DMS79 (cell line): ENCODE measurements around the gene OCA2.

ENCODE experiments used
- DNase-seq: peaks from one replicate; lab custom pipeline; 2025; lab: John Stamatoyannopoulos, UW

Gene OCA2

GRCh38 chr15:27813139-27813538, 286.0 kb downstream of the OCA2 start:
- DNase-seq, result no peak

- DNase-seq, result no peak
Observed at GRCh38 chr15:27808182-27808581, 290.9 kb downstream of the OCA2 start.

GRCh38 chr15:27807335-27807734, 291.8 kb downstream of the OCA2 start:
- no peak for DNase-seq

- DNase-seq, result no peak
Observed at GRCh38 chr15:27806396-27806795, 292.7 kb downstream of the OCA2 start.

GRCh38 chr15:27805261-27806220, 293.6 kb downstream of the OCA2 start:
- DNase-seq, result no peak

GRCh38 chr15:27804569-27805260, 294.4 kb downstream of the OCA2 start:
- DNase-seq, result no peak

- DNase-seq, result no peak
Observed at GRCh38 chr15:27798807-27799206, 300.3 kb downstream of the OCA2 start.

GRCh38 chr15:27797765-27798164, 301.4 kb downstream of the OCA2 start:
- peak; percentile 84 for DNase-seq

GRCh38 chr15:27796405-27797320, 302.5 kb downstream of the OCA2 start:
- peak; percentile 82 for DNase-seq

- no peak for DNase-seq
Observed at GRCh38 chr15:27792756-27793264, 306.3 kb downstream of the OCA2 start.

- no peak for DNase-seq
Observed at GRCh38 chr15:27790270-27790669, 308.8 kb downstream of the OCA2 start.

- no peak for DNase-seq
Observed at GRCh38 chr15:27787931-27788330, 311.2 kb downstream of the OCA2 start.

GRCh38 chr15:27784107-27784506, 315.0 kb downstream of the OCA2 start:
- DNase-seq, result no peak

GRCh38 chr15:27783678-27784077, 315.4 kb downstream of the OCA2 start:
- no peak for DNase-seq

- DNase-seq, result no peak
Observed at GRCh38 chr15:27782125-27782524, 317.0 kb downstream of the OCA2 start.

- no peak for DNase-seq
Observed at GRCh38 chr15:27776501-27776900, 322.6 kb downstream of the OCA2 start.

GRCh38 chr15:27774638-27775037, 324.5 kb downstream of the OCA2 start:
- DNase-seq, result no peak

- DNase-seq, result no peak
Observed at GRCh38 chr15:27774191-27774590, 324.9 kb downstream of the OCA2 start.

- no peak for DNase-seq
Observed at GRCh38 chr15:27771892-27772291, 327.2 kb downstream of the OCA2 start.

- no peak for DNase-seq
Observed at GRCh38 chr15:27770769-27771554, 328.2 kb downstream of the OCA2 start.

- DNase-seq, result no peak
Observed at GRCh38 chr15:27770086-27770607, 329.0 kb downstream of the OCA2 start.
